GM23338 (cell line): ENCODE results near the gene IKZF1. TPM values are rescaled to one million over a fixed set of nuclear protein-coding genes. Genes with fewer than 3 reads are reported as not detected.

ENCODE experiments used
- ATAC-seq: fragments of 200-7000 bp; cut with Tn5 transposase; 3 replicates; pipeline ENCODE4 v1.9.1; 2020
- DNase-seq: peaks from one replicate; pipeline ENCODE4 v3.0.0-alpha.2; 2015; ENCODE audit warnings: low spot score
- H2AFZ ChIP-seq: fragments of 200-600 bp; sonication (generic); 2 replicates; pipeline ENCODE4 v1.8.0; 2016; ENCODE audit warnings: antibody characterized with exemption, mild to moderate bottlenecking, moderate library complexity
- H3F3A ChIP-seq: fragments of 200-600 bp; sonication (generic); replicated peaks from 2 replicates; pipeline ENCODE4 v1.8.0; 2017; ENCODE audit warnings: antibody characterized with exemption, mixed run types, low read depth
- H3K27ac ChIP-seq: fragments of 200-600 bp; sonication (generic); 2 replicates; pipeline ENCODE4 v1.6.1; 2016; ENCODE audit warnings: low read depth
- H3K27me3 ChIP-seq: fragments of 200-600 bp; sonication (generic); 2 replicates; pipeline ENCODE4 v1.8.0; 2016; ENCODE audit warnings: mild to moderate bottlenecking, mixed run types, moderate library complexity; ENCODE audit not compliant: insufficient read depth
- H3K36me3 ChIP-seq: fragments of 200-600 bp; sonication (generic); 2 replicates; pipeline ENCODE4 v1.8.0; 2016; ENCODE audit warnings: mild to moderate bottlenecking; ENCODE audit not compliant: insufficient read depth
- H3K4me1 ChIP-seq: fragments of 200-600 bp; sonication (generic); 2 replicates; pipeline ENCODE4 v1.8.0; 2016; ENCODE audit warnings: mild to moderate bottlenecking, moderate library complexity; ENCODE audit not compliant: insufficient read depth
- H3K4me2 ChIP-seq: fragments of 200-600 bp; sonication (generic); 2 replicates; pipeline ENCODE4 v1.7.1; 2017; ENCODE audit warnings: mixed run types
- H3K4me3 ChIP-seq: fragments of 200-600 bp; sonication (generic); 2 replicates; pipeline ENCODE4 v1.6.1; 2016; ENCODE audit warnings: mixed run types
- H3K79me2 ChIP-seq: fragments of 200-600 bp; sonication (generic); replicated peaks from 2 replicates; pipeline ENCODE4 v1.8.0; 2017; ENCODE audit warnings: mild to moderate bottlenecking; ENCODE audit not compliant: insufficient read depth
- H3K9me2 ChIP-seq: fragments of 200-600 bp; sonication (generic); 2 replicates; pipeline ENCODE4 v1.8.0; 2017; ENCODE audit not compliant: insufficient read depth
- H4K20me1 ChIP-seq: fragments of 200-600 bp; sonication (generic); replicated peaks from 2 replicates; pipeline ENCODE4 v1.8.0; 2017; ENCODE audit warnings: mild to moderate bottlenecking; ENCODE audit not compliant: insufficient read depth
- H3K27ac Mint-ChIP-seq: 2 replicates; pipeline ENCODE4 v1.8.0; 2020; ENCODE audit warnings: inconsistent platforms, mild to moderate bottlenecking, moderate library complexity, mixed read lengths
- H3K27me3 Mint-ChIP-seq: 3 replicates; pipeline ENCODE4 v1.8.0; 2022; ENCODE audit warnings: low read depth, mild to moderate bottlenecking, moderate library complexity, mixed read lengths, inconsistent platforms; ENCODE audit not compliant: insufficient read depth, poor library complexity
- H3K36me3 Mint-ChIP-seq: 3 replicates; pipeline ENCODE4 v1.8.0; 2021; ENCODE audit warnings: low read depth, mild to moderate bottlenecking, inconsistent platforms, moderate library complexity, mixed read lengths
- H3K4me1 Mint-ChIP-seq: 3 replicates; pipeline ENCODE4 v1.8.0; 2020; ENCODE audit warnings: mild to moderate bottlenecking, inconsistent platforms, mixed read lengths
- H3K4me3 Mint-ChIP-seq: 3 replicates; pipeline ENCODE4 v1.8.0; 2021; ENCODE audit warnings: moderate library complexity, mild to moderate bottlenecking, inconsistent platforms, mixed read lengths
- H3K9me3 Mint-ChIP-seq: 3 replicates; pipeline ENCODE4 v1.8.0; 2020; ENCODE audit warnings: moderate library complexity, mild to moderate bottlenecking, inconsistent platforms, mixed read lengths
- CTCF ChIP-seq, 2 experiments: fragments of 200-600 bp in 1 of 2; sonication (generic) in 1 of 2; conservative IDR thresholded peaks; 2 replicates each; pipeline versions ENCODE4 v1.5.1 to v1.6.1; 2016 to 2017; ENCODE audit warnings: antibody characterized with exemption in 2 of 2, low read depth in 2 of 2, mild to moderate bottlenecking in 2 of 2, moderate library complexity in 1 of 2
- ETS1 ChIP-seq: IDR thresholded peaks from 2 replicates; pipeline ENCODE4 v1.6.1; 2016; ENCODE audit warnings: antibody characterized with exemption
- JUNB ChIP-seq: IDR thresholded peaks from one replicate; pipeline ENCODE4 v1.6.1; 2016; ENCODE audit warnings: antibody characterized with exemption; ENCODE audit not compliant: unreplicated experiment
- STAT1 ChIP-seq: IDR thresholded peaks from one replicate; pipeline ENCODE4 v1.6.1; 2016; ENCODE audit warnings: antibody characterized with exemption; ENCODE audit not compliant: unreplicated experiment
- ZNF114 ChIP-seq: fragments of 250-450 bp; sonication (Bioruptor Pico); IDR thresholded peaks from 2 replicates; pipeline ENCODE4 v1.5.0; 2020; ENCODE audit warnings: mild to moderate bottlenecking, moderate library complexity
- ZNF331 ChIP-seq: fragments of 250-450 bp; sonication (Bioruptor Pico); IDR thresholded peaks from 2 replicates; pipeline ENCODE4 v1.5.0; 2020; ENCODE audit warnings: low read depth, mild to moderate bottlenecking, moderate library complexity
- ZNF462 ChIP-seq: fragments of 250-450 bp; sonication (Bioruptor Pico); IDR thresholded peaks from 2 replicates; pipeline ENCODE4 v1.5.0; 2020; ENCODE audit warnings: mild to moderate bottlenecking, moderate library complexity
- polyA plus RNA-seq: library from polyadenylated mRNA; unstranded; fragments of >200 nt; fragmentation: Nextera tagmentation; extraction: Ambion mirVana; gene quantifications from 2 replicates; pipeline ENCODE4 v1.2.1, GENCODE V29; 2016
- total RNA-seq: library from RNA; depleted of rRNA; stranded (reverse); fragments of >200 nt; shearing (Covaris generic); gene quantifications from 2 replicates; pipeline ENCODE4 v1.2.3, GENCODE V29; 2014

Gene IKZF1
- total and polyA plus RNA-seq, 2 experiments from 2014 or later, result 0.57 to 1.8 TPM

- TF ChIP-seq ZNF462 (CRISPR knock-in tag) (no peak), ETS1 (no peak), ZNF114 (no peak), JUNB (no peak), STAT1 (no peak), ZNF331 (CRISPR knock-in tag) (no peak)
Measured at GRCh38 chr7:50425318-50425717, 120.8 kb downstream of the IKZF1 start (continued).

- Histone ChIP-seq H3K9me2 (0 out of 2 replicates have a peak, but pooled peaks cover 3% of the 10 kb centered on the region), H3K4me2 (no peak overlapping the region), H3K4me3 (no peak overlapping the region), H3K27ac (no peak overlapping the region), H2AFZ (no peak overlapping the region), H3F3A (no peaks in the 10 kb centered on the region), H4K20me1 (no peaks in the 10 kb centered on the region), H3K27me3 (no peaks in the 10 kb centered on the region), H3K79me2 (no peaks in the 10 kb centered on the region), H3K4me1 (peaks cover under 1% of the 10 kb centered on the region; the same call in 1 of the 2 replicates), H3K36me3 (no peaks in the 10 kb centered on the region)
- ATAC-seq (no peak), DNase-seq (no peak)
- Mint-ChIP-seq H3K27ac (no peak overlapping the region), H3K4me3 (no peak overlapping the region), H3K27me3 (no peaks in the 10 kb centered on the region), H3K36me3 (no peaks in the 10 kb centered on the region), H3K4me1 (peaks cover 1% of the 10 kb centered on the region), H3K9me3 (no peaks in the 10 kb centered on the region)
- no peak for TF ChIP-seq ETS1
- TF ChIP-seq CTCF (conservative IDR thresholded peaks at IDR 0.05; ENCODE audit: low read depth in 2 of 2), result no peak
Measured at GRCh38 chr7:50426280-50427045, 121.9 kb downstream of the IKZF1 start.
